ENCODE measurements around the gene GFAP. TPM values are rescaled to one million over a fixed set of nuclear protein-coding genes. Genes with fewer than 3 reads are reported as not detected.

Gene GFAP
- total and polyA plus RNA-seq, 12 donors = 0.39 to 9.1 (median 1.4) TPM; not detected in 1

GRCh38 chr17:44865231-44865660 lies 50.1 kb downstream of the GFAP start:
- Histone ChIP-seq H3K36me3 (replicated peaks in 1 of 2) (peaks cover 0 to 93% of the 10 kb centered on the region in 2 donors), H3K9me3 (replicated peaks in 1 of 3) (no peaks in the 10 kb centered on the region), H3K4me1 (replicated peaks in 1 of 2) (peaks cover 0 to 11% of the 10 kb centered on the region in 2 donors), H3K27ac (no peak overlapping the region), H3K27me3 (no peaks in the 10 kb centered on the region), H3K4me3 (no peak overlapping the region)
- peak; percentile 62 to 83 (median 74) for DNase-seq
- TF ChIP-seq CTCF (IDR thresholded peaks at IDR 0.05) (peak; percentile 62 to 86 (median 80)), POLR2A (IDR thresholded peaks at IDR 0.05) (no peak)
- WGBS, 4 donors = 35 to 54% (median 44%) methylated on average over 1 of the region's 1 CpG
- intact Hi-C loops (cut with DNase I) = loop anchor here (2.0 kb wide), 2 partner anchors 84 to 90 kb away; no protein-coding TSS in a partner anchor

- Histone ChIP-seq H3K9me3 (replicated peaks in 1 of 3) (no peaks in the 10 kb centered on the region), H3K36me3 (replicated peaks in 1 of 2) (peaks cover 0 to 93% of the 10 kb centered on the region in 2 donors), H3K4me1 (replicated peaks in 1 of 2) (peaks cover 0 to 11% of the 10 kb centered on the region in 2 donors), H3K4me3 (no peak overlapping the region), H3K27me3 (no peaks in the 10 kb centered on the region), H3K27ac (no peak overlapping the region)
- DNase-seq = no peak
- intact Hi-C loops (cut with DNase I) = loop anchor here (2.0 kb wide), 2 partner anchors 84 to 90 kb away; no protein-coding TSS in a partner anchor
- TF ChIP-seq CTCF (IDR thresholded peaks at IDR 0.05) = no peak
- no peak for TF ChIP-seq POLR2A (IDR thresholded peaks at IDR 0.05)
- WGBS, 4 donors = 61 to 76% (median 70%) methylated on average over 10 of the region's 10 CpGs
These were observed 50.5 kb downstream of the GFAP start for GRCh38 chr17:44864831-44865230.

GRCh38 chr17:44863061-44863918 lies 52.0 kb downstream of the GFAP start:
- TF ChIP-seq POLR2A (IDR thresholded peaks at IDR 0.05) (no peak), CTCF (IDR thresholded peaks at IDR 0.05) (no peak)
- H3K4me1 ChIP-seq (replicated peaks in 1 of 2) = peaks cover 0 to 11% of the 10 kb centered on the region in 2 donors
- peak overlapping the region in 2 of 5 donors; percentile 3 to 5 for H3K27ac ChIP-seq
- no peak overlapping the region for H3K4me3 ChIP-seq
- H3K9me3 ChIP-seq (replicated peaks in 1 of 3) = no peaks in the 10 kb centered on the region
- intact Hi-C loops (cut with DNase I) = no loop called here
- DNase-seq = peak in 2 of 7 donors; percentile 33 to 43
- WGBS, 4 donors = 59 to 69% (median 65%) methylated on average over 12 of the region's 12 CpGs
- no peaks in the 10 kb centered on the region for H3K27me3 ChIP-seq
- peaks cover 0 to 94% of the 10 kb centered on the region in 2 donors for H3K36me3 ChIP-seq (replicated peaks in 1 of 2)

GRCh38 chr17:44862278-44862914 lies 52.9 kb downstream of the GFAP start:
- 82 to 89% (median 85%) methylated on average over 8 to 9 of the region's 9 CpGs for WGBS, 4 donors
- TF ChIP-seq POLR2A (IDR thresholded peaks at IDR 0.05) (no peak), CTCF (IDR thresholded peaks at IDR 0.05) (no peak)
- H3K4me3 ChIP-seq = no peak overlapping the region
- H3K27me3 ChIP-seq = no peaks in the 10 kb centered on the region
- H3K36me3 ChIP-seq (replicated peaks in 1 of 2) = peaks cover 0 to 92% of the 10 kb centered on the region in 2 donors
- intact Hi-C loops (cut with DNase I) = no loop called here
- H3K27ac ChIP-seq = peak overlapping the region in 1 of 5 donors; percentile 3
- peaks cover 0 to 11% of the 10 kb centered on the region in 2 donors for H3K4me1 ChIP-seq (replicated peaks in 1 of 2)
- no peaks in the 10 kb centered on the region for H3K9me3 ChIP-seq (replicated peaks in 1 of 3)
- DNase-seq = no peak
